Cardiac fibroblast (primary cell): ENCODE data around the gene OR2T29.
"Not testable (repeated sequence)": the region's sequence is repeated elsewhere in the genome, so short reads cannot be mapped to it uniquely, and the experiment has no call there.

Experiments
- DNase-seq, 2 donors: peaks; one replicate each; pipeline versions ENCODE4 v3.0.0 to v3.0.0-alpha.2; 2010; ENCODE audit warnings: low read depth in 2 of 2
- H3K4me3 ChIP-seq, 2 donors: replicated peaks in 1 of 2; 1 replicate in 1 of 2; 2 replicates in 1 of 2; pipeline ENCODE4 v1.5.1; 2011; ENCODE audit warnings: low read depth in 2 of 2, low read length in 2 of 2, mild to moderate bottlenecking in 2 of 2, moderate library complexity in 1 of 2
- TF ChIP-seq, protein P1 (sequence below): IDR thresholded peaks from one replicate; pipeline ENCODE4 v1.5.1; 2011; ENCODE audit warnings: low read depth, mild to moderate bottlenecking, low read length, inconsistent platforms

OR2T29 gene

DNA sequence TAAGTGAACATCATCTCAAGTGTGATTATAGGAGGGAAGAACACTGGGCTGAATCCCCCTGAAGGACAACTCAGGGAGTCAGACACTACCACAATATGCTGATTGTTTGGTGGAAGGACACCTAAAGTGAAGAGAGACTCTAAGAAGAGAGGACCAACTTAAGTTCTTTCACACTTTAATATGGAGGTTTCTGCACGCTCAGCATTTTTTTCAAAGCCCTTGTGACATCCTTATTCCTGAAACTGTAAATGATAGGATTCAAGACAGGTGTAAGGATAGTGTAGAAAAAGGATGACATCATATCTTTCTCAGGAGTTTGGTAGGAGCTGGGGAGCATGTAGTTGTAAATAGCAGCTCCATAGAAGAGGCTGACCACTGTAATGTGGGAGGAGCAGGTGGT is 30.1 kb upstream of the OR2T29 start:
- H3K4me3 ChIP-seq = no peak overlapping the region
- DNase-seq = no peak
- TF ChIP-seq, protein P1, sequence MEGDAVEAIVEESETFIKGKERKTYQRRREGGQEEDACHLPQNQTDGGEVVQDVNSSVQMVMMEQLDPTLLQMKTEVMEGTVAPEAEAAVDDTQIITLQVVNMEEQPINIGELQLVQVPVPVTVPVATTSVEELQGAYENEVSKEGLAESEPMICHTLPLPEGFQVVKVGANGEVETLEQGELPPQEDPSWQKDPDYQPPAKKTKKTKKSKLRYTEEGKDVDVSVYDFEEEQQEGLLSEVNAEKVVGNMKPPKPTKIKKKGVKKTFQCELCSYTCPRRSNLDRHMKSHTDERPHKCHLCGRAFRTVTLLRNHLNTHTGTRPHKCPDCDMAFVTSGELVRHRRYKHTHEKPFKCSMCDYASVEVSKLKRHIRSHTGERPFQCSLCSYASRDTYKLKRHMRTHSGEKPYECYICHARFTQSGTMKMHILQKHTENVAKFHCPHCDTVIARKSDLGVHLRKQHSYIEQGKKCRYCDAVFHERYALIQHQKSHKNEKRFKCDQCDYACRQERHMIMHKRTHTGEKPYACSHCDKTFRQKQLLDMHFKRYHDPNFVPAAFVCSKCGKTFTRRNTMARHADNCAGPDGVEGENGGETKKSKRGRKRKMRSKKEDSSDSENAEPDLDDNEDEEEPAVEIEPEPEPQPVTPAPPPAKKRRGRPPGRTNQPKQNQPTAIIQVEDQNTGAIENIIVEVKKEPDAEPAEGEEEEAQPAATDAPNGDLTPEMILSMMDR = no peak

DNA sequence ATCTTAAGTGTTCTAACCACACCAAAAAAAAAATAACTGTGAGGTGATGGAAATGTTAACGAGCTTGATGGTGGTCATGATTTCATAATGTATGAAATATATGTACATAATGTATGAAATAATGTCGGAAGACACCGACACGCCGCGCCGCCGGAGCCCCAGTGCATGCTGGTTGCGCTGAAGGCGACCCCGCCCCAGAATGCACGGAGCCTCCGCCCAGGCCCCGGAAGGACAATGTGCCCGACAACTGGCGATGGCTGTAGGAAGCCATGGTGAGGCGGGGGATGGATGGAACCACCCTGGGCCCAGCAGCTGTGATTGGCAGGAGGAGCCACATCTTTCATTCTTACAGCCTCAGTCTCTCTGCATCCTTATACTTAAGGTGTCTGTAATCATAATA is 27.5 kb upstream of the OR2T29 start:
- no peak for DNase-seq
- TF ChIP-seq, protein P1 = no peak
- H3K4me3 ChIP-seq = no peak overlapping the region

DNA sequence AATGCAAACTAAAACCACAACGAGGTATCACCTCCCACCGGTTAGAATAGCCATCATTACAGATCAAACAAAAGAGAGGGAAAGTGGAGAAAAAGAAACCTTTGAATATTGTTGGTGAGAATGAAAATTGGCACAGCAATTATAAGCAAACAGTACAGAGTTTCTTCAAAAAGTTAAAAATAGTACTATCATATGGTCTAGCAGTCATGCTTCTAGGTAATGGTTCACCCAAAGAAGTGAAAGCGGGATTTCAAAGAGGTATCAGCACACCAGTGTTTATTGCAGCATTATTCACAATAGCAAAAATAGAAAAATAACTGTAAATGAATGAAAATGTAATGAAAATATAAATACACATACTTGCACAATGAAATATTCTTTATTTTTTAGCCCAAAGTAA is 26.8 kb upstream of the OR2T29 start:
- TF ChIP-seq, protein P1 = no peak

DNA sequence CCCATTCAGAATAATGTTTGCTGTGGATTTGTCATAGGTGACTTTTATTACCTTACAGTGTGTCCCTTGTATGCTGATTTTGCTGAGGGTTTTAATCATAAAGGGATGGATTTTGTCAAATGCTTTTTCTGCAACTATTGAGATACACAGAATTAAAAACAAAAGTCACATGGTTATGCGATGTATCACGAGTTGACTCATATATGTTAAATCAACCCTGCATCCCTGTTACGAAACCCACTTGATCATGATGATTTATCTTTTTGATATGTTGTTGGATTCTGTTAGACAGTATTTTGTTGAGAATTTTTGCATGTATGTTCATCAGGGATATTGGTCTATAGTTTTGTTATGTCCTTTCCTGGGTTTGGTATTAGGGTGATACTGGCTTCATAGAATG is 22.7 kb upstream of the OR2T29 start:
- TF ChIP-seq, protein P1 = no peak
- no peak overlapping the region for H3K4me3 ChIP-seq
- peak in 1 of 2 donors; percentile 24 for DNase-seq

More for the DNA sequence above, 26.8 kb upstream of the OR2T29 start:
- no peak for DNase-seq
- H3K4me3 ChIP-seq = no peak overlapping the region

DNA sequence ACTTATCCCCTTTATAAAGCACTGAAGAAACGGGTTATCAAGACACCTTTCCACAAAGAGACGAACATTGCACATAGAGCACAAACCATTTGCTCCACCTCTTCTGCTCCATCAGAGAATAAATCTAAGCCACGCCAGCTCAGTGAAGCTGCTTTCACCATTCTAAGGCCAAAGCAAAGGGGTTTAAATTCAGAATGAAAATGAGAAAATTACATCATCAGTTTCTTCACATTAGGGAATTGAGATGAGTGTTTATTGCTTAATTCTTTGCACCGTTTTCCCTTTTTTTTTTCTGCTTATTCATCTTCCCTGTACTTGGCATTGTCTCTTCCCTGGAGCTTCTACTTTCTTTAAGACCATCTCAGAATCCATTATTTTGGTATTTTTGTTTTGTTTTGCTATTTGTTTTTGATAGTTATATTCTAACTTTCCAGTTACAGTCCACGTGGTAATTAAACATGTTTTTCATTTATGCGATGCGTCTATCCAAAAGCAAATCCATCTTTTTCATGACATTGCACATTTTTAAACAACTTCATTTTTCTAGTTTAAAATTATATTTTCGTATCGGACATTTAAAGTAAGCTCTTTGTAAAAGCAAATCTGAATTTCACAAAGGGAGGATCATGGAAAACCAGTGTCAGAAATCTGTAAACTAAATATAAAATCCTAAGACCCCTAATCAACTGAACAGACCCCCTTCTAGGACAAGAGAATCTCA is 13.8 kb upstream of the OR2T29 start:
- TF ChIP-seq, protein P1 = no peak
- H3K4me3 ChIP-seq = no peak overlapping the region
- no peak for DNase-seq

DNA sequence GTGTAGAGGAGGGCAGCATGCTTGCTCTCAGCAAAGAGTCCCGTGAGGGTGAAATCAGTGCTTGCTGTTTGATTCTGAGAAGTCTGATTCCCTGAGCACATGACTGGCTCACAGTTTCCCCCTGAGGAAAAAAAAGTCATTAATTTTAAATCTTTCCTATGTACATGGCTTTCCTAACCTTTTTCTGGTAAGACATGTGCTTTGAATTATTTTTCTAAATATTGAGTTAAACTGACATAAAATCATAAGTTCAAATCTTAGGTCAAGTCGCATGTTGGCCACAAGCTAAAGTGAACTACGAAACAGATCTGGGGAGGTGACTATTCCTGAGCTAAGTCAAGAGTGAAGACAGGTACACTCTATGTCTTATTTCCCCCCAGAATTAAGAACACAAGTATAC is 12.1 kb upstream of the OR2T29 start, which contains the start of gene OR2T34:
Gene OR2T34, minus strand, starts transcription at position 101 of the 400 bp plus-strand sequence. Its CDS starts 0 bp downstream, at position 101.
- not testable (repeated sequence) for H3K4me3 ChIP-seq, DNase-seq

DNA sequence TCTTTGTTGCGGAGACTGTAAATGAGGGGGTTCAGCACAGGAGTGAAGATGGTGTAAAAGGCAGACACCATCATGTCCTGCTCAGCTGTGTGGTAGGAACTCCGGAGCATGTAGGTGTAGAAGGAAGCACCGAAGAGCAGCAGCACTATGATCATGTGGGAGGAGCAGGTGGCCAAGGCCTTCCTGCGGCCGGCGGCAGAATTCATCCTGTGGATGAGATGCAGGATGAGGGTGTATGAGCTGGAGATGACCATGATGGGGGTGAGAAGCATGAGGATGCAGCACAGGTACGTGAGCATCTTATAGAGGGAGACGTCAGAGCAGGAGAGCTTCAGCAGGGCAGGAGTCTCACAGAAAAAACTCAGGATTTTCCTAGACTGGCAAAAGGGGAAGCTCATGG is 11.3 kb upstream of the OR2T29 start:
- H3K4me3 ChIP-seq, DNase-seq: not testable (repeated sequence)

DNA sequence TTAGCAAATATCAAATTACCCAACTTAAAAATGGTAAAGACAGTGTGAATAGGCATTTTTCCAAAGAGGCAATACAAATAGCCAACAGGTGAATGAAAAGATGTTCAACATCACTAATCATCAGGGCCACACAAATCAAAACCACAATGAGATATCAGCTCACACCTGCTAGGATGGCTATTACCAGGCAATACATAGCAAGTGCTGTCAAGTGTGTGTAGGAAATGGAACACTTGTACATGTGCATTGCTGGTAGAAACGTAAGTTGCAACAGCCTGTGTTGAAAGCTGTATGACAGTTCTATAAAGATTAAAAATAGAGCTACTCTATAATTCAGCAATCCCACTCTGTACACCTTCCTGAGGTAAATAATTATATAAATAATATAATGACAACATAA is 9.5 kb upstream of the OR2T29 start:
- H3K4me3 ChIP-seq, DNase-seq: not testable (repeated sequence)

DNA sequence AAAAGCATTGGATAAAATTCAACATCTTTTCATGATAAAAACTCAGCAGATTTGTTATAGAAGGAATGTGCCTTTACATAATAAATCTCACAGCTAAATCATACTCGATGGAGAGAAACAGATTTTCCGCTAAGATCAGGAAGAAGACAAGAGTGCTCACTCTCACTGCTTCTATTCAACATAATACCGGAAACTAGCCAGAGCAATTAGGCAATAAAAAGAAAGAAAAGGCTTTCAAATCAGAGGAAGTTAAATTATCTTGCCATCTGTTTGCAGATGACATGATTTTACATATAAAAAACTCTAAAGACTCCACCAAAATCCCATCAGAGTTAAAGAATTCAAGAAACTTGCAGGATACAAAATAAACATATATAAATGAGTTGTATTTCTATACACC is 8.2 kb upstream of the OR2T29 start:
- DNase-seq, H3K4me3 ChIP-seq: not testable (repeated sequence)

DNA sequence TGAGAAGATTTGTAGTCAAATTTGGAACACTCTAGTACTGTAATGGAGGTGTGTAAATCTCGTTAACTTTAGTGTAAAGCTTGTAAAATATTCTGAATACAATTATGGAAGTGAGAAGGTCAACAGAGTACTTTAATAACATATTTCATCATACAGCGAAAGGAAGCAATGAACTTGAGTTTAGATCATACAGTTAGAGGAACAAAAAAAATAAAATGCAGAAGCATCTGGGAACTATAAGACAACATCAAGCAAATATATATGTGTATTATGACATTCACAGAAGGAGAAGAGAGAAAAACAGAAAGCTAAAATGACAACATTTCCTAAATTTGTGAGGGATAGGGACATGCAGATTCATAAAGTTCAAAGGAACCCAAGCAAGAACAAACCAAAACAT is 6.5 kb upstream of the OR2T29 start:
- H3K4me3 ChIP-seq, DNase-seq: not testable (repeated sequence)

DNA sequence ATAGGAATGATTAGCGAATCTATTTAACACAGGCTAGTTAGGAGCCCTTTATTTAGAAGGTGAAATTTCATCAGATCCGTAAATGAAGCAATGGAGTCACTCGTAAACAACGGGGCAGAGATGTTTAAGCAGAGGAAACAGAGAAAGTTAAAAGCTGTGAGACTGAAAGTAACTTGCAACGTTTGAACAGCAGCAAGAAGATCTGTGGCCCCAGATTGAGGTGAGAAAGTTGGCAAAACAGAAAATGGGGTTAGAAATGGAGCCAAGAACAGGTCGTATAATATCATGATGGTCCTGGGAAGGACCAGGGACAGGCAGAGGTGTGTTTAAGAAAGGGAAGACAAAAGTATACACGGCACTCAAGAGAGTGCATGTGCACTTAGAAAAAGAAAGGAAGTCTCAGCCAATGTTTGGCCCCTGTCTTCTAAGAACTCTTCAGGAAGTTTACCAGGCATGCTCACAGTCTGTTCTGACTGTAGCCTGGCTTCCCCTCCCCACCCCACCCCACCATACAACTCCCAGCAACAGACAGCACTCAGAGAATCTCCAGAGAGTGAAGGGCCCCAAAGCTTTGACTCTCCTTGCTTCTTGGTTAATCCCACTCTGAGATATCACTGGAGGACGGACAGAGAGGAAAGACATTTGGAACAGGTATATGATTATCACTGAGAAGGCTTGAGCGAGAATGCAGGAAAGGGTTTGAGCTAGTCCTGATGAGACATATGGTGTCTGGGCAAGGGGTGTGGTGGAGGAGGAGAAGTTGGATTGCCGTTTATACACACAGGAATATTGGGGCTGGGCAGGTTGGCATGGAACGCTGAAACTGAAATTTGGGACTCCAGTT is 3.2 kb upstream of the OR2T29 start:
- not testable (repeated sequence) for H3K4me3 ChIP-seq, DNase-seq

DNA sequence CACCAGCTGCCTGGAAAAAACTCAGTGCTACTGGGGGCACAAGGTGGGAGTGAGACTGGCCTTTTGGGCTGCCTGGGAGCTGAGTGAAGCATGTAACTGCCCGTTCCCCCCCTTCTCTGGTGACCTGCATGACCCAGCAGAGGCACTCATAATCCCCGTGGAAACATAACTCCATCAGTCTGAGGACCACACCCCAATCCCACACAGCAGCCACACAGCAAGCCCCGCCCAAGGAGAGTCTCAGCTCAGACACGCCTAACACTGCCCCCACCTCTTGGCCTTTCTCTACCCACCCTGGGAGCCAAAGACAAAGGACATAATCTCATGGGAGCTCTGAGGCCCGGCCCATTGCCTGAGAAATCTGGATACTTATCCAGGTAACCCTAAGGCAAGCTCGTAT is 11.5 kb downstream of the OR2T29 start:
- DNase-seq = not testable (repeated sequence)

More for the DNA sequence above, 11.5 kb downstream of the OR2T29 start:
- H3K4me3 ChIP-seq = not testable (repeated sequence)
